ENCODE data around the gene TUBB6. TPM values are rescaled to one million over a fixed set of nuclear protein-coding genes. Genes with fewer than 3 reads are reported as not detected.

TUBB6 gene
- total and polyA plus RNA-seq, 2 of the 13 experiments (the other 11 are each of a cell fraction or from before 2014, with no cell fraction given) = 9.9 to 28.6 TPM

GRCh38 chr18:12278215-12278671 is 29.8 kb upstream of the TUBB6 start (continued):
- TF ChIP-seq MXD1 (CRISPR knock-in tag; IDR thresholded peaks at IDR 0.05) (peak; percentile 69), ZNF792 (CRISPR knock-in tag; IDR thresholded peaks at IDR 0.05) (0 out of 2 replicates have a peak, but pooled peaks have one; percentile 43), FOSL2 (CRISPR knock-in tag; IDR thresholded peaks at IDR 0.05) (peak; percentile 7; the same call in 1 of the 2 replicates), ZNF263 (CRISPR knock-in tag; IDR thresholded peaks at IDR 0.05) (no peak), HOXA3 (CRISPR knock-in tag; IDR thresholded peaks at IDR 0.05) (peak; percentile 54), SKIL (CRISPR knock-in tag; IDR thresholded peaks at IDR 0.05; ENCODE audit: borderline replicate concordance) (0 out of 2 replicates have a peak, but pooled peaks have one; percentile 20), ZSCAN9 (CRISPR knock-in tag; IDR thresholded peaks at IDR 0.05; ENCODE audit: borderline replicate concordance) (peak; percentile 68; the same call in 1 of the 2 replicates), BORCS8-MEF2B (CRISPR knock-in tag; IDR thresholded peaks at IDR 0.05) (0 out of 2 replicates have a peak, but pooled peaks have one; percentile 43), ZNF607 (CRISPR knock-in tag; IDR thresholded peaks at IDR 0.05; ENCODE audit: borderline replicate concordance) (peak; percentile 46; the same call in 1 of the 2 replicates), ETS1 (CRISPR knock-in tag; IDR thresholded peaks at IDR 0.05) (0 out of 2 replicates have a peak, but pooled peaks have one; percentile 35), KLF11 (CRISPR knock-in tag; IDR thresholded peaks at IDR 0.05) (no peak), ATF6 (CRISPR knock-in tag; conservative IDR thresholded peaks at IDR 0.05) (no peak), XRCC5 (optimal IDR thresholded peaks at IDR 0.05; ENCODE audit: low read length) (no peak), ZNF574 (CRISPR knock-in tag; IDR thresholded peaks at IDR 0.05) (0 out of 2 replicates have a peak, but pooled peaks have one; percentile 39), CTCF (CRISPR knock-in tag; IDR thresholded peaks at IDR 0.05) (peak; percentile 53), MAX (IDR thresholded peaks at IDR 0.05) (peak; percentile 98), ZNF773 (CRISPR knock-in tag; IDR thresholded peaks at IDR 0.05; ENCODE audit: borderline replicate concordance) (no peak), KLF15 (CRISPR knock-in tag; IDR thresholded peaks at IDR 0.05; ENCODE audit: borderline replicate concordance) (0 out of 2 replicates have a peak, but pooled peaks have one; percentile 33)

Data from HepG2 (cell line).